NB4 (cell line): ENCODE data around the gene OSBP2.

Experiments used
- CTCF ChIP-seq: IDR thresholded peaks from one replicate; pipeline ENCODE4 v1.5.1; 2012; ENCODE audit warnings: low read depth, low read length
- MAX ChIP-seq: IDR thresholded peaks from 2 replicates; pipeline ENCODE4 v1.6.1; 2011; ENCODE audit warnings: low read depth, low read length
- MYC ChIP-seq: IDR thresholded peaks from 2 replicates; pipeline ENCODE4 v1.6.1; 2011; ENCODE audit warnings: low read depth, low read length
- POLR2A ChIP-seq: IDR thresholded peaks from 2 replicates; pipeline ENCODE4 v1.6.1; 2011; ENCODE audit warnings: mild to moderate bottlenecking; ENCODE audit not compliant: insufficient read length; ENCODE audit errors: extremely low read depth

DNA sequence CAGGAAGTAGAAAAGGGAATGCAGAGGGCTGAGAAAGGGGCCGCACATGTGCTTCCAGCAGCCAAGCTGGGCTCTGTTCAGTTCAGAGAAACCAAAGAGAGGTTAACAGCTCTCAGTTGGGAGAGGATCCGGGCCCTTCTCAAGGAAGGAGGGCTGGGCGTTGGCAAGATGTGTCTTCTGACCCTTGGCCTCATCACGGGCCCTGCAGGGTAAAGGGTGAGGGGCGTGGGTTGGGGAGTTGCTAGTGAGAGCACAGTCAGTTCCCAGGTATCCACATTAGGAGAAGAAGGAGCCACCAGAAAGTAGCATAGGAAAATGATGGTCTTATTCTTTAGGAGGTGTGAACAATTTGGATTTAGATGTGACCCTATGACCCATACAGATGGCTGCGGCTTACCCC lies 73.0 kb downstream of the OSBP2 start:
- no peak for TF ChIP-seq MAX
- TF ChIP-seq CTCF: no peak
- TF ChIP-seq MYC: no peak
- TF ChIP-seq POLR2A: no peak
